Liver (tissue), 3 donors: Measurements from ENCODE around the gene XKR7.

Experiments
- ATF3 ChIP-seq: IDR thresholded peaks from 2 replicates; pipeline ENCODE4 v1.6.1; 2016; ENCODE audit warnings: antibody characterized with exemption
- EGR1 ChIP-seq, 2 donors: IDR thresholded peaks; 2 replicates each; pipeline ENCODE4 v1.6.1; 2016 to 2018; ENCODE audit warnings: antibody characterized with exemption in 2 of 2, low read depth in 2 of 2
- JUND ChIP-seq, 2 donors: IDR thresholded peaks; 2 replicates each; pipeline ENCODE4 v1.6.1; 2016; ENCODE audit warnings: antibody characterized with exemption in 2 of 2
- NR2F2 ChIP-seq: IDR thresholded peaks from 2 replicates; pipeline ENCODE4 v1.6.1; 2016; ENCODE audit warnings: antibody characterized with exemption
- RAD21 ChIP-seq, 2 donors: IDR thresholded peaks; 2 replicates each; pipeline ENCODE4 v1.6.1; 2016; ENCODE audit warnings: antibody characterized with exemption in 2 of 2, mild to moderate bottlenecking in 2 of 2
- REST ChIP-seq: IDR thresholded peaks from 2 replicates; pipeline ENCODE4 v1.6.1; 2016; ENCODE audit warnings: antibody characterized with exemption, mild to moderate bottlenecking
- ZBTB33 ChIP-seq: IDR thresholded peaks from 2 replicates; pipeline ENCODE4 v1.6.1; 2016; ENCODE audit warnings: antibody characterized with exemption
- TF ChIP-seq, protein P1 (sequence below): IDR thresholded peaks from 2 replicates; pipeline ENCODE4 v1.6.1; 2016; ENCODE audit warnings: antibody characterized with exemption
- TF ChIP-seq, protein P2 (sequence below): fragments of 150-350 bp; IDR thresholded peaks from 2 replicates; pipeline ENCODE4 v1.5.1; 2017; ENCODE audit warnings: improper control_type of control experiment, low read depth, low read length; ENCODE audit not compliant: missing input control
- donor health status: healthy.
- donor health status: healthy.

DNA sequence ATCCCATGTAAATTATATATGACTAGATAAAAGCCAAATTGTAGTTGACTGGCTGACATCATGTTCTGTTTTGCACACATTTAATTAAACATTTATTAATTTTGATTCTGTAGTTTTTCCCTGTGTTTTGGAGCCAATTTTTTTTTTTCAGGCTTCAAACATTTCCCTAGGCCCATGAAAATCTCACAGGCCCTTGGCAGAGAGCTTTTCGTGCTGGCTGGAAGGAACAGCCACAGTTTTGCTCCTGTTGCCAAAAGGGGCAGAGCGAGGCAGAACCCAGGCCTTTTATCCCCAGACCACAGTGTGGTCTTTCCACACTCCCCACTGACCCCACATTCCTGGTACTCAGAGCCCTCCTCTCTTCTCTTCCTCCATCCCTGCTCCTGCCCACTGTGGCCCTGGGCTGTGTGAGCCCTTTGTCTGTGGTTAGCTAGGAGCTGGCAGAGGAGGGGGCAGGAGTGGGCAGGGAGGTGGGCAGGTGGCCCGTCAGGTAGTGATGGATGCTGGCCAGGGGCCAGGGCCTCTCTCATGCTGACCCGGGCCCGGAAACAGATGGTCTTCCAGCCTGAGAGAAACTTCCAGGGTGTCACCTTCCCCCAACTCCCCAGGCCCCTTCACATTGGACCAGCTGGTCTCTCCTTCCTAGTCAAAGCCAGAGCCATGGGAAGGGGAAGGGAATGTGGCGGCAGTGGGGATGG is 22.8 kb downstream of the XKR7 start:
- no peak for TF ChIP-seq ZBTB33
- TF ChIP-seq, protein P1, sequence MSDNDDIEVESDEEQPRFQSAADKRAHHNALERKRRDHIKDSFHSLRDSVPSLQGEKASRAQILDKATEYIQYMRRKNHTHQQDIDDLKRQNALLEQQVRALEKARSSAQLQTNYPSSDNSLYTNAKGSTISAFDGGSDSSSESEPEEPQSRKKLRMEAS: no peak
- no peak for TF ChIP-seq REST
- TF ChIP-seq, protein P2, sequence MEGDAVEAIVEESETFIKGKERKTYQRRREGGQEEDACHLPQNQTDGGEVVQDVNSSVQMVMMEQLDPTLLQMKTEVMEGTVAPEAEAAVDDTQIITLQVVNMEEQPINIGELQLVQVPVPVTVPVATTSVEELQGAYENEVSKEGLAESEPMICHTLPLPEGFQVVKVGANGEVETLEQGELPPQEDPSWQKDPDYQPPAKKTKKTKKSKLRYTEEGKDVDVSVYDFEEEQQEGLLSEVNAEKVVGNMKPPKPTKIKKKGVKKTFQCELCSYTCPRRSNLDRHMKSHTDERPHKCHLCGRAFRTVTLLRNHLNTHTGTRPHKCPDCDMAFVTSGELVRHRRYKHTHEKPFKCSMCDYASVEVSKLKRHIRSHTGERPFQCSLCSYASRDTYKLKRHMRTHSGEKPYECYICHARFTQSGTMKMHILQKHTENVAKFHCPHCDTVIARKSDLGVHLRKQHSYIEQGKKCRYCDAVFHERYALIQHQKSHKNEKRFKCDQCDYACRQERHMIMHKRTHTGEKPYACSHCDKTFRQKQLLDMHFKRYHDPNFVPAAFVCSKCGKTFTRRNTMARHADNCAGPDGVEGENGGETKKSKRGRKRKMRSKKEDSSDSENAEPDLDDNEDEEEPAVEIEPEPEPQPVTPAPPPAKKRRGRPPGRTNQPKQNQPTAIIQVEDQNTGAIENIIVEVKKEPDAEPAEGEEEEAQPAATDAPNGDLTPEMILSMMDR: no peak
- TF ChIP-seq JUND (IDR thresholded peaks at IDR 0.05): no peak
- no peak for TF ChIP-seq EGR1 (IDR thresholded peaks at IDR 0.05; ENCODE audit: low read depth in 2 of 2)
- TF ChIP-seq NR2F2: no peak
- TF ChIP-seq RAD21 (IDR thresholded peaks at IDR 0.05): no peak
- no peak for TF ChIP-seq ATF3
